ENCODE results near the gene RAD21L1.

The RAD21L1 gene

GRCh38 chr20:1225783-1226654 lies at the start of gene RAD21L1:
TSS of gene RAD21L1 (plus strand) at chr20:1226044. CDS start at chr20:1228454, 2,410 bp downstream.
- FAIRE-seq: no peak
- peak; percentile 61 for DNase-seq (ENCODE audit: insufficient read length, low spot score)

- FAIRE-seq: no peak
- DNase-seq (ENCODE audit: insufficient read length, low spot score): no peak
Measured at GRCh38 chr20:1177680-1178079, 48.2 kb upstream of the RAD21L1 start.

GRCh38 chr20:1178103-1178502 lies 47.7 kb upstream of the RAD21L1 start:
- FAIRE-seq (no peak), DNase-seq (ENCODE audit: insufficient read length, low spot score) (no peak)

- FAIRE-seq (no peak), DNase-seq (ENCODE audit: insufficient read length, low spot score) (no peak)
Measured at GRCh38 chr20:1178623-1179022, 47.2 kb upstream of the RAD21L1 start.

GRCh38 chr20:1180949-1181348 lies 44.9 kb upstream of the RAD21L1 start:
- DNase-seq (ENCODE audit: insufficient read length, low spot score) (no peak), FAIRE-seq (no peak)

GRCh38 chr20:1182106-1182505 lies 43.7 kb upstream of the RAD21L1 start:
- FAIRE-seq (no peak), DNase-seq (ENCODE audit: insufficient read length, low spot score) (no peak)

GRCh38 chr20:1183153-1183552 lies 42.7 kb upstream of the RAD21L1 start:
- DNase-seq (ENCODE audit: insufficient read length, low spot score): no peak
- no peak for FAIRE-seq

- FAIRE-seq (no peak), DNase-seq (ENCODE audit: insufficient read length, low spot score) (no peak)
Measured at GRCh38 chr20:1184260-1184637, 41.6 kb upstream of the RAD21L1 start.

GRCh38 chr20:1184638-1185315 lies 41.1 kb upstream of the RAD21L1 start, which contains the start of gene TMEM74B:
TSS of gene TMEM74B (minus strand) at chr20:1184981. CDS start at chr20:1183801, 1,180 bp downstream.
- DNase-seq (ENCODE audit: insufficient read length, low spot score): no peak
- no peak for FAIRE-seq

- FAIRE-seq (no peak), DNase-seq (ENCODE audit: insufficient read length, low spot score) (no peak)
Measured at GRCh38 chr20:1185316-1185741, 40.5 kb upstream of the RAD21L1 start.

GRCh38 chr20:1185790-1186334 lies 40.0 kb upstream of the RAD21L1 start:
- FAIRE-seq: no peak

GRCh38 chr20:1186367-1186991 lies 39.4 kb upstream of the RAD21L1 start:
- DNase-seq (ENCODE audit: insufficient read length, low spot score) (no peak), FAIRE-seq (no peak)

More at GRCh38 chr20:1185790-1186334, 40.0 kb upstream of the RAD21L1 start:
- DNase-seq (ENCODE audit: insufficient read length, low spot score): peak; percentile 52

GRCh38 chr20:1187605-1188171 lies 38.2 kb upstream of the RAD21L1 start:
- no peak for FAIRE-seq
- no peak for DNase-seq (ENCODE audit: insufficient read length, low spot score)

- FAIRE-seq (no peak), DNase-seq (ENCODE audit: insufficient read length, low spot score) (no peak)
Measured at GRCh38 chr20:1188347-1188746, 37.5 kb upstream of the RAD21L1 start.

- no peak for DNase-seq (ENCODE audit: insufficient read length, low spot score)
Measured at GRCh38 chr20:1189827-1190226, 36.0 kb upstream of the RAD21L1 start.

GRCh38 chr20:1190847-1191246 lies 35.0 kb upstream of the RAD21L1 start:
- DNase-seq (ENCODE audit: insufficient read length, low spot score) (no peak), FAIRE-seq (no peak)

More at GRCh38 chr20:1189827-1190226, 36.0 kb upstream of the RAD21L1 start:
- FAIRE-seq: no peak

- no peak for FAIRE-seq
- no peak for DNase-seq (ENCODE audit: insufficient read length, low spot score)
Measured at GRCh38 chr20:1191299-1191698, 34.5 kb upstream of the RAD21L1 start.

GRCh38 chr20:1195226-1195625 lies 30.6 kb upstream of the RAD21L1 start:
- FAIRE-seq (no peak), DNase-seq (ENCODE audit: insufficient read length, low spot score) (no peak)

GRCh38 chr20:1196634-1197033 lies 29.2 kb upstream of the RAD21L1 start:
- DNase-seq (ENCODE audit: insufficient read length, low spot score) (no peak), FAIRE-seq (no peak)

GRCh38 chr20:1197801-1198200 lies 28.0 kb upstream of the RAD21L1 start:
- FAIRE-seq: no peak
- no peak for DNase-seq (ENCODE audit: insufficient read length, low spot score)

- no peak for DNase-seq (ENCODE audit: insufficient read length, low spot score)
- no peak for FAIRE-seq
Measured at GRCh38 chr20:1198751-1199150, 27.1 kb upstream of the RAD21L1 start.
